NCI-H2029 (cell line): Measurements from ENCODE around the gene ALB.

Source experiments
- DNase-seq: peaks from one replicate; lab custom pipeline; 2025; lab: John Stamatoyannopoulos, UW

Gene ALB

DNA sequence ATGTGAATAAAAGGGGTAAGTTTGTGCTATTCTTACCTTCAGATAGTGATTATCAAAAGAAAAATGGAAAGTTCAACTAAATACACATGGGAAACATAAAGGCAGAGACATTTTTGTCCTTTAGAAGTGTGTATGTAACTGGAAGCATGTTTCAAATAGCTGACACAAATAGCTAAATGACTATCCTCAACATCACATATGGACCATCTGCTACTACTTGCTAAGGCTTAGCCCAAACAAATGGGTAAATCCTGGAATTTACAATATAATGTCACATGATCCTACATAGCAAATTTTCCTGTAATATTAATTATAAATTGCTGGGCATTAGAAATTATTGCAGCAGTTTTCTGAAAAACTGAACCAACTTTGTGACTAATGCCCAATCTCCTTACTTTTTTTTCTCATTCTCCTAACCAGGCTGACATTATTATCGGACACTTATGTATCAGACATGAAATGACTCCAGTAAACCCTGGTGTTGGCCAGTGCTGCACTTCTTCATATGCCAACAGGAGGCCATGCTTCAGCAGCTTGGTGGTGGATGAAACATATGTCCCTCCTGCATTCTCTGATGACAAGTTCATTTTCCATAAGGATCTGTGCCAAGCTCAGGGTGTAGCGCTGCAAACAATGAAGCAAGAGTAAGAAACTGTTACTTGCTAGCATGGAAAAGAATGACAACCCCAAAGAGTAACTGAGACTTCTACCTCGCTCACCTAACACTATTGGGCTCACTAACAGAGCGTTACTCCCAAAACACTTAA lies 48.1 kb downstream of the ALB start:
- no peak for DNase-seq

- DNase-seq = no peak
These were observed 49.0 kb downstream of the ALB start for GRCh38 chr4:73452953-73453700.

- DNase-seq = no peak
These were observed 49.6 kb downstream of the ALB start for GRCh38 chr4:73453701-73454005.

- DNase-seq = no peak
These were observed 50.8 kb downstream of the ALB start for GRCh38 chr4:73454920-73455319.

DNA sequence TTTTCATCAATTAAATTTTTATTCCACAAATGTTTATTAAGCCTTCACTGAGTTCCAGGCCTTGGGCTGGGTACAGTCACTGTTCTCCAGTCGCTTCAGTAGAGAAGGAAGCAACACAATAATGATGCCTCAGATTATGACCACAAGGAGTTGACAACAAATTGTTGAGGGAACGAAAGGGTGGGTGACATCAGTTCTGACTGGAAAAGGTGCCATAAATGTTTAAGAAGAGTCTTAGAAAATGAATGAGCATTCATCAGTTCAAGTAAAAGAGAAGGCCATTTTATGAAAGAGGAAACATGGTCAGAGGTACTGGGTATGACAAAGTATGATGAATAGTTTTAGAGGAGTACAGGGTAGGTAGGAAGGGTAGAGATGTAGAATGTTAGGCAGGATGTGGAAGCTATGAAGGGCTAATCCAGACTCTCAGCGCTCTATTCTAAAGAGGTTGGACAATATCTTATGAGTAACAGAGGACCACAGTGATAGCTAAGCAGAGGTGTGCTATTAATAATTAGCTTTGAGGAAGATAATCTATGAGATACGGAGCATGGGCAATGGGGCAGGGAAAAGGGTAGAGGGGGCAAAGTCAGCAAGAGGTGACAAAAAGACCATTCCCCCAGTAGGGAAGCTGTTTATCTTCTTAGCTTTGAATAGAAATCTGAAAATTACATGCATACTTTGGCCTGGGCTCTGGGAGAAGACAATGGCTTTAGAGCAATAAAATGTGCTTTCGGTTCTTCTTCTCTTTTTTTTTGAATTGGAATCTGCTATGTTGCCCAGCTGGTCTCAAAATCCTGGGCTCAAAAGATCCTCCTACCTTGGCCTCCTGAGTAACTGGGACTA lies 52.3 kb downstream of the ALB start:
- DNase-seq = no peak

DNA sequence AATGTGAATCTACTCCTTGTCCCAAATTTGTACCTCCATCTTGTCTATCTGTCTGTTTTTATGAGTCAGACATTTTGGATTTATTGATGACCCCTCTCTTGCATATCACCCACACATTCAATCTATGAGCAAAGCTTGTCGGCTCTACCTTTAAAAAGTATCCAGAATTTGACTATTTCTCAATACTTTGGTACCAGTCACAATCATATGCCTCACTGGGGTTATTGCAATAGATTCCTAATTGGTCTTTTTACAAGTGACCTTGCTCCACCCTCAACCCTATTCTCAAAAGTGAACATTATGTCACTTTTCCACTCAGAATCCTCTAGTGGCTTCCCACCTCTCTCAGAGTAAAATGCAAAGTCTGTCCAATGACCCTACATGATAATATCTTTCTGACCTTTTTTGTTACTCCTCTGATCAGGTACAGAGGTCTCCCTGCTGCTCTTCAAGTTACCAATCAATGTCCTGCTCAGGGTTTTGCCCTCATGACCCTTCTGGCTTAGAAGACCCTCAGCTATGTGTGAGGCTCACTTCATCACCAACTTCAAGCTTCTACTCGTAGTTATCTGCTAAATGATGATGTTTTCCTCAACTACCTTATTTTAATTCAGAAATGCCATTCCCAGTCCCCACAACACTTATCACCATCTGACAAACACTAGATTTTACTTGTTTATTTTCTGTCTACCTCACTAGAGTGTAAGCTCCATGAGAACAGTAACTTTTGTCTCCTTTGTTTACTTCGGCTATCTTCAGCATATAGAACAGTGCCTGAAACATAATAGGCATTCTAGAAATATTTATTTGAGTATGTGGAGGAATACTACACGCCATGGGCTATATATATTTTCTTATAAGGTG lies 54.3 kb downstream of the ALB start:
- no peak for DNase-seq

DNA sequence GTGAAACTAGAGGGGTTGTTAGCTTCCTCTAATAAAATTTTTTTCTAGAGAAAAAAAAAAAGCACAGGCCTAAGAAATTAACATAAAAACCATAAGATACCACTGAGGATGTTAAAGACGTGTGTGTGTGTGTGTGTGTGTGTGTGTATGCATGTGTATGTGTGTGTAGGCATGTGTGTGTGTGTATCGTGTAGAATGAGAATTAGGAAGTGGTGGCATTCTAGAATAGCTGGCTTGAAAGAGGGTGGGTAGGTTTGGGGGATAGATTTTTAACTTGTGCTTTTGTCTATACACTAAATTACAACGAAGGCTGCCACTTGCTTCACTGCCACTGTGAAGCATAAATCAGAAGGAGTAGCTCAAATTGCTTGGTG lies 54.9 kb downstream of the ALB start:
- DNase-seq = no peak

DNA sequence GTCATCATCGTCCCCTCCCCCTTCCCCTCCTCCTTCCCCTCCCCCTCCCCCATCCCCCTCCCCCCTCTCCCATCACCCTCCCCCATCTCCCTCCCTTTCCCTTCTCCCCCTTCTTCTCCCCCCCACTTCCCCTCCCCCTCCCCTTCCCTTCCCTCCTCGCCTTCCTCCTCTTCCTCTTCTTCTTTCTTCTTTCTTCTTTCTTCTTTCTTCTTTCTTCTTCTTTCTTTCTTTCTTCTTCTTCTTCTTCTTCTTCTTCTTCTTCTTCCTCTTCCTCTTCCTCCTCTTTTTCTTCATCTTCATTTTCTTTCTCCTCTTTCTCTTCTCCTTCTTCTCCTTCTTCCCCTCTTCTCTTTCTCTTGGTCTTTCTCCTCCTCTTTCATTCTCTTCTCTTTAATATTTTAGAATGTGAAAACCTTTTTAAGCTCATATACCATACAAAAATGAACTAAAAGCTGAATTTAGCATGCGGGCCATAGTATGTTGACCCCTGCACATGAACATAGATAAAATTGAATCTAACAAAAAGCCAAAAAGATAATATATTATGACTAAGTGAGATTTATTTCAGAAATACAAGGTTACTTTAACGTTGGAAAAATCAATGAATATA lies 56.9 kb downstream of the ALB start:
- DNase-seq = no peak

GRCh38 chr4:73468170-73468569 lies 64.1 kb downstream of the ALB start:
- no peak for DNase-seq

DNA sequence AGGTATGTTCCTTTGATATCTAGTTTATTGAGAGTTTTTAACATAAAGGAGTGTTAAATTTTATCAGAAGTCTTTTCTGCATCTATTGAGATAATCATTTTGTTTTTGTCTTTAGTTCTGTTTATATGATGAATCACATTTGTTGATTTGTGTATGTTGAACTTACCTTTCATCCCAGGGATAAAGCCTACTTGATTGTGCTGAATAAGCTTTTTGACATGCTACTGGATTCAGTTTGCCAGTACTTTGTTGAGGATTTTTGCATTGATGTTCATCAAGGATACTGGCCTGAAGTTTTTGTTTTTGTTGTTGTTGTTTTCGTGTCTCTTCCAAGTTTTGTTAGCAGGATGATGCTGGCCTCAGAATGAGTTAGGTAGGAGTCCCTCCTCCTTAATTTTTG lies 66.6 kb downstream of the ALB start:
- DNase-seq = no peak
